ENCODE measurements around the gene MSANTD1. TPM values are rescaled to one million over a fixed set of nuclear protein-coding genes. Genes with fewer than 3 reads are reported as not detected.
A peak's percentile ranks its signal among the peaks of the same experiment; 100 is the strongest.

Gene MSANTD1
- 0.15 and 0.18 TPM in 2 replicates for polyA plus RNA-seq (2012; rRNA removed)
- 0.07 and 0.08 TPM in 2 replicates for polyA plus RNA-seq (2012; cell fraction: cytosol; rRNA removed)
- 1.6 and 1.8 TPM in 2 replicates for polyA plus RNA-seq (2012; cell fraction: nucleus; rRNA removed)

- POLR2A ChIA-PET = no interaction called here
- Histone ChIP-seq H3K9ac (no peak within 1 kb of the TSS), H3K4me2 (no peak within 1 kb of the TSS), H3F3A (replicated peaks; ENCODE audit: insufficient read depth) (no peaks in the 10 kb centered on the region), H3K27me3 (ENCODE audit: insufficient read depth) (no peaks in the 10 kb centered on the region), H3K9me3 (no peaks in the 10 kb centered on the region), H2AFZ (ENCODE audit: low read depth) (no peak within 1 kb of the TSS), H3K4me3 (ENCODE audit: low read depth in 2 of 2, low read length in 1 of 2) (no peak within 1 kb of the TSS), H4K20me1 (ENCODE audit: insufficient read depth) (no peaks in the 10 kb centered on the region), H3K27ac (ENCODE audit: low read depth in 2 of 2, low read length in 1 of 2) (no peak within 1 kb of the TSS), H3K4me1 (ENCODE audit: control insufficient read depth in 1 of 2, insufficient read depth in 2 of 2, low read depth in 1 of 2, low read length in 1 of 2) (peaks cover 0 to 9% of the 10 kb centered on the region in 2 experiments; a peak in 1 of 4 replicates), H3K36me3 (replicated peaks in 1 of 2; ENCODE audit: control insufficient read depth in 1 of 2, insufficient read depth in 2 of 2, low read length in 1 of 2) (peaks cover 0 to under 1% of the 10 kb centered on the region in 2 experiments), H3K9me2 (no peaks in the 10 kb centered on the region), H3K79me2 (ENCODE audit: insufficient read depth) (no peaks in the 10 kb centered on the region)
- 91% methylated on average over 45 of the region's 72 CpGs for WGBS (ENCODE audit: low lambda C conversion rate)
- TF ChIP-seq SMC3 (IDR thresholded peaks at IDR 0.05; ENCODE audit: low read depth, low read length) (no peak), EP300 (IDR thresholded peaks at IDR 0.05; ENCODE audit: borderline replicate concordance in 1 of 2, low read depth in 1 of 2, low read length in 1 of 2) (no peak), CHD2 (IDR thresholded peaks at IDR 0.05; ENCODE audit: low read length, partially characterized antibody) (no peak), SIN3A (IDR thresholded peaks at IDR 0.05; ENCODE audit: borderline replicate concordance, low read depth, low read length) (no peak), GATA2 (CRISPR knock-in tag; IDR thresholded peaks at IDR 0.05) (no peak), TAF1 (IDR thresholded peaks at IDR 0.05; ENCODE audit: borderline replicate concordance, low read depth, low read length) (no peak), CTCF (IDR thresholded peaks at IDR 0.05) (no peak), FOXM1 (IDR thresholded peaks at IDR 0.05; ENCODE audit: low read depth) (no peak), JUND (IDR thresholded peaks at IDR 0.05) (no peak), GABPA (IDR thresholded peaks at IDR 0.05; ENCODE audit: low read depth) (no peak), ZBTB33 (IDR thresholded peaks at IDR 0.05; ENCODE audit: borderline replicate concordance, low read depth) (no peak)
- CTCF ChIA-PET = interaction anchor here (1.1 to 1.3 kb wide), 2 partner anchors 12 to 231 kb away, joined by 3 read pairs; no protein-coding TSS in a partner anchor
- DNase-seq = peak; percentile 58
Observed at GRCh38 chr4:3248811-3249661, at the start of gene MSANTD1. MSANTD1 (plus strand) TSS chr4:3249159; CDS start chr4:3249223, 64 bp downstream.
